GM21390 (cell line): ENCODE measurements around the gene PRPF19.
"Not testable (repeated sequence)": the region's sequence is repeated elsewhere in the genome, so short reads cannot be mapped to it uniquely, and the experiment has no call there.

Experiments
- ATAC-seq: cut with Tn5 transposase; IDR thresholded peaks from one replicate; pipeline ENCODE4 v1.9.1; 2021; ENCODE audit not compliant: unreplicated experiment

Gene PRPF19

DNA sequence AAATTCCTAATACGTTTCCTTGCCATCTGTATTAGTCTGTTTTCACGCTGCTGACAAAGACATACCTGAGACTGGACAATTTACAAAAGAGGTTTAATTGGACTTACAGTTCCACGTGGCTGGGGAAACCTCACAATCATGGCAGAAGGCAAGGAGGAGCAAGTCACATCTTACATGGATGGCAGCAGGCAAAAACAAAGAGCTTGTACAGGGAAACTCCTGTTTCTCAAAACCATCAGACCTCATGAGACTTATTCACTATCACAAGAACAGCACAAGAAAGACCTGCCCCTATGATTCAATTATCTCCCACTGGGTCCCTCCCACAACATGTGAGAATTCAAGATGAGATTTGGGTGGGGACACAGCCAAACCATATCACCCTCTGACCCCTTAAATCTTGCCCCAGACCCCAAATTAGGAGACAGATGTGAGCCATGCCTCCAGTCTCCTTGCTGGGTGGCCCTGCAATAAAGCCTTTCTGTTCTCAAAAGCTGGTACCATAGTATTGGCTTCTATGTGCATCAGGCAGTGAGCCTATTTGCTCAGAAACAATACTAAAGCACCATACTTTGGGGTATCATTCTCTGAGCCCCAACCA lies 3.4 kb upstream of the PRPF19 start:
- not testable (repeated sequence) for ATAC-seq

DNA sequence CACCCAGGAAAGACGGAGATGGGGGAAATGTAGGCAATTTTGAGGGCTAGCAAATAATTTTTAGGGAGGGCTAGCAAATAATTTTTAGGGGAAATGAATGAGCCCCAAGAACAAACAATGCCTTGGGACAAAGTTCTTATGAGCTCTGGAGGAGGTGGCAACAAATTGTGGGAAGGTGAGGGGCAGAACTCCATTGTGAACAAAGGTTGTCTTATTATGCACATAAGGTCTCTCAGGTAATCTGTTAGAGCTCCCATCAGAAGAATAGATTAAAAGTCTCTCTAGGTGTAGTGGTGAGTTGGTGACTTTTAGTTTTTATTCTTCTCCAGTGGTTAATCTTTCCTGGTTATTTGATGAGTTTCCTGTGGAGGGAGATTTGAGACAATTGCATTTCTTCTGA lies 2.4 kb upstream of the PRPF19 start:
- ATAC-seq, result no peak

GRCh38 chr11:60905551-60906113 lies 753 bp downstream of the PRPF19 start:
- no peak for ATAC-seq

- no peak for ATAC-seq
Measured at GRCh38 chr11:60905047-60905446, 1.3 kb downstream of the PRPF19 start.

DNA sequence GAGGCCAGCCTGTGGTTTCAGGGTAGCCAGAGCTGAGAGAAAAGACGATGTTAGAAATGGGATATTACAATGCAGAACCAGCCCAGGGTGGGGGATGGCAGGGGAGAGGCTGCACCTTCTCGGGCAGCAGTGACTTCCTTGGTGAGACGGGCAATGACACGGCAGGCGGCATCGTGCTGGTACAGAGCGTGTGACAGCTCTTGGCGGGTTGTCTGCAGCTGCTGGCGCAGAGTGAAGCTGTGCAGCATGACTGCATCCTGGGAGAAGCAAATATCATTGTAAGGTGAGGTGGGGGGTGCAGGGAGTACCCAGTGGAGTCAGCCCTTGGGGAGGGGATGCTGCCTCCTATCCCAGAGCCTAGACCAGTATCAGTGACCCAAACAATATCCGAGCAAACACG lies 3.8 kb downstream of the PRPF19 start:
- ATAC-seq, result no peak

GRCh38 chr11:60900673-60901404 lies 5.5 kb downstream of the PRPF19 start:
- no peak for ATAC-seq

DNA sequence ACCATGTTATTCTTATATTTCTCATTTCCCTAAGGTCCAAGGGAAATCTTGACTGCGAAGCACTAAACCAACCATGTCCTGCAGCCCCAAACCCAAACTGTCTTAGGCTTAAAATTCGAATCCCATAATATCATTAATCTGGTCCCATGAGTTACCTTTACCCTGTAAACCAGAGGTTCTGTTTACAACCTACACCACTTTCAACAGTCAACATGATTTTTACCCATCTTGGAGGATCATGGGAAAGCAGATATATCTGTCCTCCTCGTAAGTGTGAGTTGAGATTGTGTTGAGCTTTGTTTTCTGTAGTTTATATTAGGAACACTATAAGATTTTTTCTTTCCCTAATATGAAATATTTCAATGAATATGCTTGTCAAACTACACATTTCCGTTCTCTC lies 6.4 kb downstream of the PRPF19 start:
- ATAC-seq, result no peak

DNA sequence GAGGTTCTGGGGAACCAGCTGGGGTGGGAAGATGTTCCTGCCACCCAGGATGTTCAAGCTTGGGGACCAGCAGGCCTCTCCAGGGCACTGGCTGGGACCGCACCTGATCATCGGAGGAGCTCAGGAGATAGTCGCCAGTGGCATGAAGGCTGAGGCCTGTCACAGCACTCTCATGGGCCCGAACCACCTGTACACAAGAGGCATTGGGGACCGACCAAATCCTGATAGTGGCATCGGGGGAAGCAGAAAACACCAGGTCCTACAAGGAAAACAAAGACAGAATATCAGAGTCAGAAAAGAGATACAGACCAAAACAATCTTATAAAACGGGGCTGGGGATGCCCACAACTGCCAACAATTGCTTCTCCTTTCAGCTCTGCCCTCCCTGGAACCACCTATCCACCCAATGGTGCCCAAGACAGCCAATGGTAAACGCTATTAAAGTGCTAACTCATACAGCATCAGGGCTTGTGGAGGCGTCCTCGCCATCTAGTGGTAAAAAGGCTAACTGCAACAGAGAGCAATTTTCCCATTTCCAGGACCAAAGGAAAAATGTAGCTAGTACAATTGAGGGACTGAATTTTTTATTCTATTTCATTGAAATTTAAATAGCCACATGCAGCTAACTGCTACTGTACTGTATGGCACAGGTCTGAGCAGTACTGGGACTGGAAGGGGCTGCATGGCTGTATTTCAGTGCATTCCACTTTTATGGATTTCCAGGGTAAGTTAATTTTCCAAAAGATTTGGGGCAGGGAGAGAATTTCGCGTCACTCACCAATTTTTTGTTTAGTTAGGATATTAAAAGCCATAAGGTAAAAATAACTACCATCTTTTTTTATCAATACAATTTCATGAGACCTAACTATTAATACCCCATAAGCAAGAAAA lies 7.1 kb downstream of the PRPF19 start:
- no peak for ATAC-seq

DNA sequence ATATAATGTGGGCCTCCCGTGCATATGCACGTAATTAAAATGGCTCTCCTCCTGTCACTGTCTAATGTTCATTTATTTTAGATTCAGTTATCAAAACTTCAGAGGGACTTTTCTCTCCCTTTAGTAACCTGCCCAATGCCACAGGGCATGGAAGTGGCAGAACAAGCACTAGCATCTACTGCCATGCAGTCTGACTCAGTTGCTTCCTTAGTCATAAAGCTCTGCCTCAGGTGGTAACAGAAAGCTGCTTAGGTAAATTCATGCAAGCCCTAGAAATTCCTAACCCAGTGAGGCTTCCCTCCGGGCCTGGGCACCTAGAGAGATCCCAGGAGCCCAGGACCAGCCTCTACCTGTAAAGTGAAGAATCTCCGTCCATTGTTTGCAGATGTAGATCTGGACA lies 8.9 kb downstream of the PRPF19 start:
- ATAC-seq, result no peak

- no peak for ATAC-seq
Measured at GRCh38 chr11:60895687-60896086, 10.7 kb downstream of the PRPF19 start.

DNA sequence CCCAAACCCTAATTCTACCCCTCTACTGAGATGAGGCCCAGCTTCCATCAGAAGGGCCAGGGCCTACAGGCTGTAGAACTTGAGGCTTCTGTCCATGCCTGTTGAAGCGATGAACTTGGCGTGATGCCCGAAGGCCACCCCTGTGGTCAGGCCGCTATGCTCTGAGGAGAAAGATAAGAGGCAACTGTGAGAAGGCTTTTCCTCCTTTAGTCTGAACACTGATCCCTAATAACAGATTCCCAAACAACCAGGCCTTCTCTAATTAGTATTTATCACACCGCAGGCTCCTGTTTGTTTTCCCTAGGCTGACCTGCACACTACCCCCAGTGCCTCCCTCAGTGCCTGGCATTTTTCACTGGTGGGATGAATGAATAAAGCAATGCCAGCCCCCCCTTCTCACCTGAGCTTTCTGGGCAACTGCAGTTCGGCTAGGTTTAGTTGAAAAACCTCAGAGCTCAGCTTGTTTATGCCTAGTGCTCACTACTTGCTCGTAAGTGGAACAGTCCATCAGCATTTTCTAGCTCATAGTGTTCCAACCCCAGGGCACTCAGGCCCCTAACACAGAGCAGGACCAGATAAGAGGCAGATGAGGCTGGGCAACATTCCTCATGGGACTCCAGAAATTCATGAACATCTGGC lies 15.2 kb downstream of the PRPF19 start:
- ATAC-seq, result no peak

- no peak for ATAC-seq
Measured at GRCh38 chr11:60890696-60891095, 15.7 kb downstream of the PRPF19 start.

- no peak for ATAC-seq
Measured at GRCh38 chr11:60889869-60890311, 16.5 kb downstream of the PRPF19 start.

- no peak for ATAC-seq
Measured at GRCh38 chr11:60887556-60887955, 18.8 kb downstream of the PRPF19 start.

GRCh38 chr11:60880643-60881282 lies 25.6 kb downstream of the PRPF19 start:
- no peak for ATAC-seq

GRCh38 chr11:60879971-60880588 lies 26.3 kb downstream of the PRPF19 start:
- no peak for ATAC-seq

- ATAC-seq, result no peak
Measured at GRCh38 chr11:60879104-60879503, 27.3 kb downstream of the PRPF19 start.

GRCh38 chr11:60878245-60879101 lies 27.9 kb downstream of the PRPF19 start:
- ATAC-seq, result no peak

DNA sequence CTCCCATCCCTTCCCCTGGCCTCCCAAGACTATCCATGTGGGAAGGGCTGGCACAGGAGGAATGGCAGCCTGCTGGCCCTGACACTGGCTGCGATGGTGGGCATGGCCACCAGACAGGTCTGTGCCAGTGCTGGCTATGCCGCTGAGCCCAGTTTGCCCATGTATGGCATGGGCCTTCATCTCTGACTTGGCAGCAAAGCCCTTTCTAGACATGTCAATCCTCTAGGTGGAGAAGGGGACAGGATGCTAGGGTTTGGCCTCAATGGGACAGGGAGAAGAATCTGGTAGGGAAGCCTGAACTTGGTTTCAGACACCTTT lies 30.3 kb downstream of the PRPF19 start:
- no peak for ATAC-seq
